HL-60 (cell line): ENCODE results near the gene TSPAN1.

Experiments used
- DNase-seq, 2 experiments: peaks; one replicate each; pipeline ENCODE4 v3.0.0-alpha.2; 2010 to 2020; ENCODE audit warnings: low read depth in 1 of 2, low spot score in 1 of 2
- H3K27ac ChIP-seq: fragments of 250-450 bp; sonication (Bioruptor Pico); replicated peaks from 2 replicates; pipeline ENCODE4 v1.5.1; 2020; ENCODE audit warnings: mild to moderate bottlenecking, moderate library complexity
- H3K27me3 ChIP-seq: fragments of 250-450 bp; sonication (Bioruptor Pico); 2 replicates; pipeline ENCODE4 v1.5.1; 2021; ENCODE audit warnings: mild to moderate bottlenecking, moderate library complexity; ENCODE audit not compliant: insufficient read depth, poor library complexity, severe bottlenecking
- H3K4me3 ChIP-seq: replicated peaks from 2 replicates; pipeline ENCODE4 v1.5.1; 2011; ENCODE audit warnings: mild to moderate bottlenecking, control low read depth, low read length; ENCODE audit not compliant: insufficient read depth
- CTCF ChIP-seq: IDR thresholded peaks from one replicate; pipeline ENCODE4 v1.5.1; 2011; ENCODE audit warnings: low read length, control low read depth, inconsistent platforms; ENCODE audit not compliant: insufficient read depth
- GABPA ChIP-seq: IDR thresholded peaks from 2 replicates; pipeline ENCODE4 v1.6.1; 2012; ENCODE audit warnings: low read depth
- POLR2AphosphoS5 ChIP-seq: IDR thresholded peaks from 2 replicates; pipeline ENCODE4 v1.6.1; 2012; ENCODE audit warnings: low read depth
- REST ChIP-seq: IDR thresholded peaks from 2 replicates; pipeline ENCODE4 v1.6.1; 2012; ENCODE audit warnings: low read depth; ENCODE audit not compliant: insufficient replicate concordance
- SPI1 ChIP-seq: IDR thresholded peaks from 2 replicates; pipeline ENCODE4 v1.6.1; 2012; ENCODE audit warnings: low read depth, mild to moderate bottlenecking, borderline replicate concordance

The TSPAN1 gene

GRCh38 chr1:46187106-46187869 lies 12.4 kb downstream of the TSPAN1 start:
- no peaks in the 10 kb centered on the region for H3K27me3 ChIP-seq
- H3K4me3 ChIP-seq, result no peak overlapping the region
- no peak for TF ChIP-seq SPI1
- TF ChIP-seq REST, result no peak
- no peak for TF ChIP-seq GABPA
- TF ChIP-seq CTCF, result no peak
- TF ChIP-seq POLR2AphosphoS5, result no peak
- DNase-seq, result no peak
- H3K27ac ChIP-seq, result no peak overlapping the region

GRCh38 chr1:46188295-46189030 lies 13.6 kb downstream of the TSPAN1 start:
- DNase-seq, result no peak
- H3K4me3 ChIP-seq, result no peak overlapping the region
- H3K27me3 ChIP-seq, result no peaks in the 10 kb centered on the region
- TF ChIP-seq POLR2AphosphoS5 (no peak), SPI1 (no peak), GABPA (no peak), CTCF (no peak), REST (no peak)
- no peak overlapping the region for H3K27ac ChIP-seq

GRCh38 chr1:46190539-46190938 lies 15.7 kb downstream of the TSPAN1 start:
- no peak overlapping the region for H3K27ac ChIP-seq

More at GRCh38 chr1:46190539-46190938, 15.7 kb downstream of the TSPAN1 start:
- Histone ChIP-seq H3K4me3 (no peak overlapping the region), H3K27me3 (no peaks in the 10 kb centered on the region)
- no peak for TF ChIP-seq SPI1
- no peak for TF ChIP-seq POLR2AphosphoS5
- no peak for TF ChIP-seq REST
- no peak for TF ChIP-seq GABPA
- no peak for TF ChIP-seq CTCF
- no peak for DNase-seq
